ENCODE data around the gene TMBIM4. TPM values are rescaled to one million over a fixed set of nuclear protein-coding genes. Genes with fewer than 3 reads are reported as not detected.
"Not testable (repeated sequence)": the region's sequence is repeated elsewhere in the genome, so short reads cannot be mapped to it uniquely, and the experiment has no call there.

TMBIM4 gene
- 100 to 1,000 TPM in 1 of 2 donors, 10 to 100 TPM in 1; 83.6 to 104 TPM for polyA plus RNA-seq

GRCh38 chr12:66169221-66170170, at the start of gene TMBIM4:
Gene TMBIM4, minus strand, starts transcription at chr12:66169996. Its CDS starts 45 bp downstream, at chr12:66169951.
- Histone ChIP-seq H3K27ac (ENCODE audit: low read depth in 2 of 2, low read length in 1 of 2) (peak within 1 kb of the TSS; percentile 99 to 100), H3K36me3 (ENCODE audit: control insufficient read depth in 2 of 2, insufficient read depth in 2 of 2, low read length in 1 of 2) (no peaks in the 10 kb centered on the region), H3K27me3 (ENCODE audit: control insufficient read depth in 1 of 2, insufficient read depth in 2 of 2, low read length in 2 of 2) (no peaks in the 10 kb centered on the region), H3K4me3 (ENCODE audit: low read depth in 1 of 2, low read length in 2 of 2) (peak within 1 kb of the TSS; percentile 86 to 92), H3K9me3 (ENCODE audit: control insufficient read depth in 2 of 2, insufficient read depth in 1 of 2, low read depth in 1 of 2, low read length in 1 of 2) (no peaks in the 10 kb centered on the region), H3K4me1 (ENCODE audit: control insufficient read depth in 2 of 2, insufficient read depth in 2 of 2, low read length in 1 of 2) (no peaks in the 10 kb centered on the region)
- 0% methylated on average over 65 to 67 of the region's 67 CpGs for WGBS, 2 donors

- no peak overlapping the region for H3K4me3 ChIP-seq (ENCODE audit: low read depth in 1 of 2, low read length in 2 of 2)
- no peaks in the 10 kb centered on the region for H3K27me3 ChIP-seq (ENCODE audit: control insufficient read depth in 1 of 2, insufficient read depth in 2 of 2, low read length in 2 of 2)
- H3K9me3 ChIP-seq (ENCODE audit: control insufficient read depth in 2 of 2, insufficient read depth in 1 of 2, low read depth in 1 of 2, low read length in 1 of 2), result no peaks in the 10 kb centered on the region
- H3K4me1 ChIP-seq (ENCODE audit: control insufficient read depth in 2 of 2, insufficient read depth in 2 of 2, low read length in 1 of 2), result no peaks in the 10 kb centered on the region
- H3K27ac ChIP-seq (ENCODE audit: low read depth in 2 of 2, low read length in 1 of 2), result no peak overlapping the region
- no peaks in the 10 kb centered on the region for H3K36me3 ChIP-seq (ENCODE audit: control insufficient read depth in 2 of 2, insufficient read depth in 2 of 2, low read length in 1 of 2)
- WGBS, 2 donors, result 80 to 84% methylated on average over 4 of the region's 4 CpGs
Measured at GRCh38 chr12:66217342-66217917, 47.6 kb upstream of the TMBIM4 start.

GRCh38 chr12:66213011-66213410, 43.2 kb upstream of the TMBIM4 start:
- not testable (repeated sequence) for H3K4me3 ChIP-seq (ENCODE audit: low read depth in 1 of 2, low read length in 2 of 2); H3K9me3 ChIP-seq (ENCODE audit: control insufficient read depth in 2 of 2, insufficient read depth in 1 of 2, low read depth in 1 of 2, low read length in 1 of 2); H3K27ac ChIP-seq (ENCODE audit: low read depth in 2 of 2, low read length in 1 of 2); H3K36me3 ChIP-seq (ENCODE audit: control insufficient read depth in 2 of 2, insufficient read depth in 2 of 2, low read length in 1 of 2); H3K27me3 ChIP-seq (ENCODE audit: control insufficient read depth in 1 of 2, insufficient read depth in 2 of 2, low read length in 2 of 2); H3K4me1 ChIP-seq (ENCODE audit: control insufficient read depth in 2 of 2, insufficient read depth in 2 of 2, low read length in 1 of 2)
- WGBS, 2 donors, result 86 to 88% methylated on average over 3 of the region's 3 CpGs

- not testable (repeated sequence) for H3K4me1 ChIP-seq (ENCODE audit: control insufficient read depth in 2 of 2, insufficient read depth in 2 of 2, low read length in 1 of 2); H3K4me3 ChIP-seq (ENCODE audit: low read depth in 1 of 2, low read length in 2 of 2); H3K27ac ChIP-seq (ENCODE audit: low read depth in 2 of 2, low read length in 1 of 2); H3K36me3 ChIP-seq (ENCODE audit: control insufficient read depth in 2 of 2, insufficient read depth in 2 of 2, low read length in 1 of 2); H3K9me3 ChIP-seq (ENCODE audit: control insufficient read depth in 2 of 2, insufficient read depth in 1 of 2, low read depth in 1 of 2, low read length in 1 of 2); H3K27me3 ChIP-seq (ENCODE audit: control insufficient read depth in 1 of 2, insufficient read depth in 2 of 2, low read length in 2 of 2)
- WGBS, 2 donors, result 81 to 83% methylated on average over 2 of the region's 2 CpGs
Measured at GRCh38 chr12:66211573-66211972, 41.8 kb upstream of the TMBIM4 start.

- Histone ChIP-seq H3K4me1 (ENCODE audit: control insufficient read depth in 2 of 2, insufficient read depth in 2 of 2, low read length in 1 of 2) (no peaks in the 10 kb centered on the region), H3K9me3 (ENCODE audit: control insufficient read depth in 2 of 2, insufficient read depth in 1 of 2, low read depth in 1 of 2, low read length in 1 of 2) (no peaks in the 10 kb centered on the region), H3K27me3 (ENCODE audit: control insufficient read depth in 1 of 2, insufficient read depth in 2 of 2, low read length in 2 of 2) (no peaks in the 10 kb centered on the region), H3K36me3 (ENCODE audit: control insufficient read depth in 2 of 2, insufficient read depth in 2 of 2, low read length in 1 of 2) (no peaks in the 10 kb centered on the region), H3K27ac (ENCODE audit: low read depth in 2 of 2, low read length in 1 of 2) (no peak overlapping the region), H3K4me3 (ENCODE audit: low read depth in 1 of 2, low read length in 2 of 2) (no peak overlapping the region)
Measured at GRCh38 chr12:66210840-66211239, 41.0 kb upstream of the TMBIM4 start.

GRCh38 chr12:66206141-66206540, 36.3 kb upstream of the TMBIM4 start:
- 88 to 90% methylated on average over 1 of the region's 1 CpG for WGBS, 2 donors
- H3K36me3 ChIP-seq (ENCODE audit: control insufficient read depth in 2 of 2, insufficient read depth in 2 of 2, low read length in 1 of 2), result no peaks in the 10 kb centered on the region
- H3K27me3 ChIP-seq (ENCODE audit: control insufficient read depth in 1 of 2, insufficient read depth in 2 of 2, low read length in 2 of 2), result no peaks in the 10 kb centered on the region
- no peaks in the 10 kb centered on the region for H3K9me3 ChIP-seq (ENCODE audit: control insufficient read depth in 2 of 2, insufficient read depth in 1 of 2, low read depth in 1 of 2, low read length in 1 of 2)
- no peak overlapping the region for H3K27ac ChIP-seq (ENCODE audit: low read depth in 2 of 2, low read length in 1 of 2)
- H3K4me1 ChIP-seq (ENCODE audit: control insufficient read depth in 2 of 2, insufficient read depth in 2 of 2, low read length in 1 of 2), result no peaks in the 10 kb centered on the region
- H3K4me3 ChIP-seq (ENCODE audit: low read depth in 1 of 2, low read length in 2 of 2), result no peak overlapping the region

- peaks cover 0 to 3% of the 10 kb centered on the region in 2 donors for H3K9me3 ChIP-seq (ENCODE audit: control insufficient read depth in 2 of 2, insufficient read depth in 1 of 2, low read depth in 1 of 2, low read length in 1 of 2)
- no peaks in the 10 kb centered on the region for H3K27me3 ChIP-seq (ENCODE audit: control insufficient read depth in 1 of 2, insufficient read depth in 2 of 2, low read length in 2 of 2)
- H3K4me3 ChIP-seq (ENCODE audit: low read depth in 1 of 2, low read length in 2 of 2), result no peak overlapping the region
- 66 to 73% methylated on average over 4 of the region's 4 CpGs for WGBS, 2 donors
- no peaks in the 10 kb centered on the region for H3K4me1 ChIP-seq (ENCODE audit: control insufficient read depth in 2 of 2, insufficient read depth in 2 of 2, low read length in 1 of 2)
- H3K36me3 ChIP-seq (ENCODE audit: control insufficient read depth in 2 of 2, insufficient read depth in 2 of 2, low read length in 1 of 2), result no peaks in the 10 kb centered on the region
- no peak overlapping the region for H3K27ac ChIP-seq (ENCODE audit: low read depth in 2 of 2, low read length in 1 of 2)
Measured at GRCh38 chr12:66203820-66204219, 34.0 kb upstream of the TMBIM4 start.

- Histone ChIP-seq H3K4me1 (ENCODE audit: control insufficient read depth in 2 of 2, insufficient read depth in 2 of 2, low read length in 1 of 2) (no peaks in the 10 kb centered on the region), H3K36me3 (ENCODE audit: control insufficient read depth in 2 of 2, insufficient read depth in 2 of 2, low read length in 1 of 2) (no peaks in the 10 kb centered on the region), H3K27me3 (ENCODE audit: control insufficient read depth in 1 of 2, insufficient read depth in 2 of 2, low read length in 2 of 2) (no peaks in the 10 kb centered on the region), H3K4me3 (ENCODE audit: low read depth in 1 of 2, low read length in 2 of 2) (no peak overlapping the region), H3K9me3 (ENCODE audit: control insufficient read depth in 2 of 2, insufficient read depth in 1 of 2, low read depth in 1 of 2, low read length in 1 of 2) (peaks cover 0 to 3% of the 10 kb centered on the region in 2 donors), H3K27ac (ENCODE audit: low read depth in 2 of 2, low read length in 1 of 2) (no peak overlapping the region)
Measured at GRCh38 chr12:66199831-66200509, 30.2 kb upstream of the TMBIM4 start.

GRCh38 chr12:66199141-66199540, 29.3 kb upstream of the TMBIM4 start:
- Histone ChIP-seq H3K36me3 (ENCODE audit: control insufficient read depth in 2 of 2, insufficient read depth in 2 of 2, low read length in 1 of 2) (no peaks in the 10 kb centered on the region), H3K4me1 (ENCODE audit: control insufficient read depth in 2 of 2, insufficient read depth in 2 of 2, low read length in 1 of 2) (no peaks in the 10 kb centered on the region), H3K27me3 (ENCODE audit: control insufficient read depth in 1 of 2, insufficient read depth in 2 of 2, low read length in 2 of 2) (no peaks in the 10 kb centered on the region), H3K4me3 (ENCODE audit: low read depth in 1 of 2, low read length in 2 of 2) (no peak overlapping the region), H3K27ac (ENCODE audit: low read depth in 2 of 2, low read length in 1 of 2) (no peak overlapping the region), H3K9me3 (ENCODE audit: control insufficient read depth in 2 of 2, insufficient read depth in 1 of 2, low read depth in 1 of 2, low read length in 1 of 2) (peaks cover 0 to 3% of the 10 kb centered on the region in 2 donors)
- 75 to 79% methylated on average over 3 of the region's 3 CpGs for WGBS, 2 donors
